ENCODE results near the gene BMPR1B. TPM values are rescaled to one million over a fixed set of nuclear protein-coding genes. Genes with fewer than 3 reads are reported as not detected.

BMPR1B gene
- total and polyA plus RNA-seq, 9 of the 15 experiments (the other 6 are each of a cell fraction or from before 2014, with no cell fraction given), result 0.01 TPM; not detected in 8

- TF ChIP-seq MAFF (IDR thresholded peaks at IDR 0.05; ENCODE audit: low read length) (peak; percentile 64; the same call in 1 of the 2 replicates), ZNF277 (CRISPR knock-in tag; IDR thresholded peaks at IDR 0.05; ENCODE audit: borderline replicate concordance) (no peak), MAX (CRISPR knock-in tag; IDR thresholded peaks at IDR 0.05) (no peak), NFIC (IDR thresholded peaks at IDR 0.05) (peak; percentile 95), ZNF699 (CRISPR knock-in tag; IDR thresholded peaks at IDR 0.05; ENCODE audit: insufficient replicate concordance) (no peak), C11orf30 (IDR thresholded peaks at IDR 0.05; ENCODE audit: low read depth) (peak; percentile 78), ZKSCAN8 (CRISPR knock-in tag; IDR thresholded peaks at IDR 0.05) (no peak), PURB (CRISPR knock-in tag; IDR thresholded peaks at IDR 0.05; ENCODE audit: low read depth) (no peak), PBX2 (CRISPR knock-in tag; IDR thresholded peaks at IDR 0.05; ENCODE audit: low read depth) (no peak), PBX2 (tag; conservative IDR thresholded peaks at IDR 0.05; ENCODE audit: low read depth) (peak; percentile 40; the same call in 1 of the 2 replicates), RFX7 (CRISPR knock-in tag; IDR thresholded peaks at IDR 0.05) (no peak), TAF1 (IDR thresholded peaks at IDR 0.05; ENCODE audit: control insufficient read depth, extremely low read depth, insufficient read depth, low read length, severe bottlenecking) (no peak), XRCC3 (IDR thresholded peaks at IDR 0.05) (no peak), SETDB1 (IDR thresholded peaks at IDR 0.05; ENCODE audit: low read length) (no peak), GABPA (tag; conservative IDR thresholded peaks at IDR 0.05; ENCODE audit: low read depth) (no peak), MAFK (IDR thresholded peaks at IDR 0.05; ENCODE audit: low read length) (peak; percentile 51; the same call in 1 of the 2 replicates), POLR2AphosphoS5 (IDR thresholded peaks at IDR 0.05; ENCODE audit: control insufficient read depth, insufficient read depth, low read depth, low read length) (no peak), NFE2L1 (tag; IDR thresholded peaks at IDR 0.05; ENCODE audit: borderline replicate concordance, low read depth) (peak; percentile 11; the same call in 1 of the 2 replicates), HNRNPL (IDR thresholded peaks at IDR 0.05; ENCODE audit: low read depth, low read length) (no peak), KLF6 (CRISPR knock-in tag; IDR thresholded peaks at IDR 0.05; ENCODE audit: borderline replicate concordance) (no peak), NFIX (CRISPR knock-in tag; IDR thresholded peaks at IDR 0.05; ENCODE audit: low read depth) (peak; percentile 55), TARDBP (IDR thresholded peaks at IDR 0.05) (no peak), NCOA6 (IDR thresholded peaks at IDR 0.05) (no peak), RAD21 (CRISPR knock-in tag; conservative IDR thresholded peaks at IDR 0.05 in 1 of 2, IDR thresholded peaks at IDR 0.05 in 1 of 2) (no peak), RCOR1 (IDR thresholded peaks at IDR 0.05; ENCODE audit: borderline replicate concordance in 1 of 2, low read depth in 2 of 2, low read length in 2 of 2) (no peak), FOS (IDR thresholded peaks at IDR 0.05; ENCODE audit: extremely low read depth, insufficient read length) (no peak)
Measured at GRCh38 chr4:95087657-95088455, 330.1 kb downstream of the BMPR1B start (continued).
